ENCODE data around the gene EPN2. TPM values are rescaled to one million over a fixed set of nuclear protein-coding genes. Genes with fewer than 3 reads are reported as not detected.

EPN2 gene
- total RNA-seq, 1 experiment from 2014 or later: 113 TPM

DNA sequence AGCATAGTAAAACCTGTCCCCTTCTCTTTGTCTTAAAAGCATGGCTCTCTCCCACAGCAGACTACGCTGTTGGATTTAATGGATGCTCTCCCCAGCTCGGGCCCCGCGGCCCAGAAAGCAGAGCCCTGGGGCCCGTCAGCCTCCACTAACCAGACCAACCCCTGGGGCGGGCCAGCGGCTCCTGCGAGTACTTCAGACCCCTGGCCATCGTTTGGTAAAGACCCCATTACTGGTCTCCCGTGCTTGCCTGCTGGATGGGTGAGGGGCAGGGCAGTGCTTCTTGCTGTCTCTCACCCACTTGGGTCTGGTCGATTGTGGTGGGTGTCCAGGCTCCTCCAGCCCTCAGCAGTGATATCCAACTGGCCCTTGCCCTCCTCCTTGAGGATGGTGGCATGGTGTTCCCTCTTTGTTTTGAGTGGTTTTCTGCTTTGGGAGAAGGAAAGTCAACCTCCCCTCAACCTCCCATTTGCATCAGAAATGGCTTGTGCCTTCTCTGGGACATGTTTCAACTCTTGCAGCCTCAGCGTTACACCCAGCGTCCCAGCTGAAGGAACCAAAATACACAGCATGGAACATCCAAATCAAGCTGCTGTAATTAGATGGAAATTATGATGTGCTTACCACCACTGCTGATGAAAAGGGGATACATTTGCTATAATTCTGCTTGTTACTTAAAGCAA is 76.0 kb downstream of the EPN2 start:
- H3K4me3 ChIP-seq: no peak overlapping the region
- no peak overlapping the region for H2AFZ ChIP-seq
- H3K4me2 ChIP-seq: no peak overlapping the region
- H4K20me1 ChIP-seq (ENCODE audit: insufficient read depth): no peaks in the 10 kb centered on the region
- intact Hi-C loops (cut with micrococcal nuclease; ENCODE audit: unreplicated experiment): no loop called here
- TF ChIP-seq, protein P1, sequence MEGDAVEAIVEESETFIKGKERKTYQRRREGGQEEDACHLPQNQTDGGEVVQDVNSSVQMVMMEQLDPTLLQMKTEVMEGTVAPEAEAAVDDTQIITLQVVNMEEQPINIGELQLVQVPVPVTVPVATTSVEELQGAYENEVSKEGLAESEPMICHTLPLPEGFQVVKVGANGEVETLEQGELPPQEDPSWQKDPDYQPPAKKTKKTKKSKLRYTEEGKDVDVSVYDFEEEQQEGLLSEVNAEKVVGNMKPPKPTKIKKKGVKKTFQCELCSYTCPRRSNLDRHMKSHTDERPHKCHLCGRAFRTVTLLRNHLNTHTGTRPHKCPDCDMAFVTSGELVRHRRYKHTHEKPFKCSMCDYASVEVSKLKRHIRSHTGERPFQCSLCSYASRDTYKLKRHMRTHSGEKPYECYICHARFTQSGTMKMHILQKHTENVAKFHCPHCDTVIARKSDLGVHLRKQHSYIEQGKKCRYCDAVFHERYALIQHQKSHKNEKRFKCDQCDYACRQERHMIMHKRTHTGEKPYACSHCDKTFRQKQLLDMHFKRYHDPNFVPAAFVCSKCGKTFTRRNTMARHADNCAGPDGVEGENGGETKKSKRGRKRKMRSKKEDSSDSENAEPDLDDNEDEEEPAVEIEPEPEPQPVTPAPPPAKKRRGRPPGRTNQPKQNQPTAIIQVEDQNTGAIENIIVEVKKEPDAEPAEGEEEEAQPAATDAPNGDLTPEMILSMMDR (conservative IDR thresholded peaks at IDR 0.05): no peak
- no peak for TF ChIP-seq EZH2 (IDR thresholded peaks at IDR 0.05; ENCODE audit: low read depth)
- H3K9me3 ChIP-seq (ENCODE audit: insufficient read depth, low read depth): no peaks in the 10 kb centered on the region
- no peak overlapping the region for H3K27ac ChIP-seq
- no peaks in the 10 kb centered on the region for H3K9me2 ChIP-seq (ENCODE audit: insufficient read depth)
- DNase-seq: no peak
- BruUV-seq (replicated peaks): no TSS peak
- peaks cover 4% of the 10 kb centered on the region for H3F3A ChIP-seq (ENCODE audit: insufficient read depth, low read depth)
- CTCF ChIA-PET: interaction anchor here (0.6 kb wide), 1 partner anchor 42 kb away, joined by 7 read pairs; no protein-coding TSS in a partner anchor
- 0 out of 2 replicates have a peak, but pooled peaks cover 21% of the 10 kb centered on the region for H3K36me3 ChIP-seq (ENCODE audit: low read depth)
- no peaks in the 10 kb centered on the region for H3K27me3 ChIP-seq (ENCODE audit: insufficient read depth, low read depth)
- 0 out of 2 replicates have a peak, but pooled peaks cover 5% of the 10 kb centered on the region for H3K4me1 ChIP-seq (replicated peaks; ENCODE audit: insufficient read depth)
- POLR2A ChIA-PET (ENCODE audit: unreplicated experiment): no interaction called here
- H3K79me2 ChIP-seq (ENCODE audit: low read depth): no peaks in the 10 kb centered on the region

DNA sequence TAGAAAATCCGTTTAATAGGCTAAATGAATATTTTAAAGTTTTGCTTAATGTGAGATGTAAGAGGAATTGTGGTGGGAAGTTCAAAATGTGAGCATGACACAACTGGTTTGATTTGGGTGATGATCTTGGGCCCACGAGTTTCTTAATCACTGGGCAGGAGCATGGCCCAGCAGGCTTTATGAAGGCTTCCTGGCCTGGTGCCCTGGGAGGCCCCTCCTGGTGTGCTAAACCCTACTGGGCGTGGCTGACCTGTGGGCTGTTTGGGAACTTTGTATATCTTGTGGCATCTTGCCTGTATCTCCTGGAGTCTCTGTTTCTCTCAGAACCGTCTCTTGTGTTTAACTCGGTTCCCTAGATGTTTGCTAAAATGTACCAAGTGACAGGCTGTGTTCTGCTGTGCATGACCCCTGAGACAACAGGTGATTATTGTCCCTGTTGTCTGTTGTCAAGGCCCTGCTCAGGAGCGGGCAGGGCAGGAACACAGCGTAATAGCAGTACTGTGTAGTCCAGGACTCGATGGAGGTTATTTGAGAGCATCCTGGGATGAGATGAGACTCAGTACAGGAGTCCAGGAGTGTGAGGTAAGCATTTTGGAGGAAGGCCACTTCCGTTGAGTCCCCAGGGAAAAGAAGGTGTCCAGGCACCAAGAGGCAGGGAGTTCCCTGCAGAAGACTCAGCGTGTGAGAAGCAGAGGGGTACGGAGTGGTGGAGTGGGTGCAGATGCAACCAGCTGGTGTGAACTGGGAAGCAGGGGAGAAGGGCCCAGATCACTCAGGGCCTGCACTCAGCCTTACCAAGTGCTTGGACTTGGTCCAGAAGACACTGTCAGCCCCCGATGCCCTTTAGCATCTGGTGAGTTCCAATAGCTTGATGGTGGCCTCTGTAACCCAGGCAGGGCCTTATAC is 76.8 kb downstream of the EPN2 start:
- Histone ChIP-seq H2AFZ (no peak overlapping the region), H3K4me3 (no peak overlapping the region), H3F3A (ENCODE audit: insufficient read depth, low read depth) (peaks cover 4% of the 10 kb centered on the region), H3K27me3 (ENCODE audit: insufficient read depth, low read depth) (no peaks in the 10 kb centered on the region), H3K4me1 (replicated peaks; ENCODE audit: insufficient read depth) (0 out of 2 replicates have a peak, but pooled peaks cover 5% of the 10 kb centered on the region), H3K9me2 (ENCODE audit: insufficient read depth) (no peaks in the 10 kb centered on the region), H3K36me3 (ENCODE audit: low read depth) (peaks cover 21% of the 10 kb centered on the region; the same call in 1 of the 2 replicates), H3K9me3 (ENCODE audit: insufficient read depth, low read depth) (no peaks in the 10 kb centered on the region), H4K20me1 (ENCODE audit: insufficient read depth) (no peaks in the 10 kb centered on the region; the same call in 1 of the 2 replicates), H3K27ac (no peak overlapping the region), H3K79me2 (ENCODE audit: low read depth) (no peaks in the 10 kb centered on the region), H3K4me2 (no peak overlapping the region)
- no peak for TF ChIP-seq EZH2 (IDR thresholded peaks at IDR 0.05; ENCODE audit: low read depth)
- TF ChIP-seq, protein P1 (conservative IDR thresholded peaks at IDR 0.05): no peak
- no peak for DNase-seq
- ChIA-PET POLR2A (ENCODE audit: unreplicated experiment) (no interaction called here), CTCF (no interaction called here)
- no TSS peak for BruUV-seq (replicated peaks)
- intact Hi-C loops (cut with micrococcal nuclease; ENCODE audit: unreplicated experiment): no loop called here

DNA sequence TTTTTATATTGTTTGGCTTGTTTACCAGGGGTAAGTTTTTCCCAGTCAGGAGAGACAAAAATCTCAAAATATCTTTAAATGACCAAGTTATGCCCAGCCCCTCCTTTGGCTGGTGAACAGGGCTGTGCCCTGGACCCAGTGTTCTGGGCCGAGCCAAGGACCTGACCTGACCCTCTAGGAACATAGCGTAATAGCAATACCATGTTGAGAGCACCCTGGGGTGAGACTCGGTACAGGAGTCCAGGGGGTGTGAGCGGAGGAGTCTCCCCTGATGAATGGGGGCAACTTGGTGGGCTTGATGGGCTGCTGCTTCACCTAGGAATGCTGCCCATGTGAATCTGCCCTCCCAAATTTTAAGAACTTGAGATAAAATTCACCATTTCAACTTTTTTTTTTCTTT is 77.9 kb downstream of the EPN2 start:
- no TSS peak for BruUV-seq (replicated peaks)
- peaks cover 4% of the 10 kb centered on the region for H3F3A ChIP-seq (ENCODE audit: insufficient read depth, low read depth)
- no peaks in the 10 kb centered on the region for H3K9me2 ChIP-seq (ENCODE audit: insufficient read depth)
- ChIA-PET POLR2A (ENCODE audit: unreplicated experiment) (no interaction called here), CTCF (no interaction called here)
- H3K27me3 ChIP-seq (ENCODE audit: insufficient read depth, low read depth): no peaks in the 10 kb centered on the region
- no peak overlapping the region for H3K4me3 ChIP-seq
- no peak overlapping the region for H2AFZ ChIP-seq
- H3K9me3 ChIP-seq (ENCODE audit: insufficient read depth, low read depth): no peaks in the 10 kb centered on the region
- peaks cover 19% of the 10 kb centered on the region; the same call in 1 of the 2 replicates for H3K36me3 ChIP-seq (ENCODE audit: low read depth)
- no peak for TF ChIP-seq EZH2 (IDR thresholded peaks at IDR 0.05; ENCODE audit: low read depth)
- TF ChIP-seq, protein P1 (conservative IDR thresholded peaks at IDR 0.05): no peak
- H3K4me2 ChIP-seq: no peak overlapping the region
- H4K20me1 ChIP-seq (ENCODE audit: insufficient read depth): no peaks in the 10 kb centered on the region; the same call in 1 of the 2 replicates
- H3K79me2 ChIP-seq (ENCODE audit: low read depth): no peaks in the 10 kb centered on the region
- intact Hi-C loops (cut with micrococcal nuclease; ENCODE audit: unreplicated experiment): no loop called here
- H3K4me1 ChIP-seq (replicated peaks; ENCODE audit: insufficient read depth): 0 out of 2 replicates have a peak, but pooled peaks cover 5% of the 10 kb centered on the region
- H3K27ac ChIP-seq: no peak overlapping the region
- DNase-seq: no peak

Data from PC-9 (cell line).